ENCODE measurements around the gene NRAS. TPM values are rescaled to one million over a fixed set of nuclear protein-coding genes. Genes with fewer than 3 reads are reported as not detected.

The NRAS gene
- total RNA-seq, 1 donor from 2014 or later = 25.1 TPM

DNA sequence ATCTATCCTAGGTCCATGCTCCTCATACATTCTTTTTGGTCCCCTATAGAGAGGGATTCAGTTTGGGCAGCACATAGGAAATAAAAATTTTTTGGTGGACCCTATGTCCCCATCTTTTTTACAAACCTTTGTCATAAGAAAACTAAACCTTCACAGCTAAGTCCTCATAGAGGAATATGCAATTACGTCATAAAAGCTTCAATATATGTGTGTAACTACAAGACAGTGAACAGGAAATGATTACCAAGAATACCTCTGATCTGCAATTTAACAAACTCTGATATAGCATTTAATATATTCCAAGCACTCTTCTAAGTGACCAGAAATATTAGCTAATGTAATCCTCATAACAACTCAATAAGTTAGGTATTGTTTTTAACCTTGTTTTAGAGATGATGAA is 40.5 kb downstream of the NRAS start:
- ATAC-seq = no peak
- DNase-seq = no peak
- no peaks in the 10 kb centered on the region for H3K27me3 ChIP-seq (ENCODE audit: low read depth)
- no peaks in the 10 kb centered on the region for H3K36me3 ChIP-seq
- H3K9me3 ChIP-seq = no peaks in the 10 kb centered on the region
- no peak for TF ChIP-seq CTCF (IDR thresholded peaks at IDR 0.05)
- H3K4me1 ChIP-seq = peaks cover 3% of the 10 kb centered on the region
- intact Hi-C loops (cut with DNase I) = no loop called here
- no peak overlapping the region for H3K27ac ChIP-seq
- H3K4me3 ChIP-seq = no peak overlapping the region

DNA sequence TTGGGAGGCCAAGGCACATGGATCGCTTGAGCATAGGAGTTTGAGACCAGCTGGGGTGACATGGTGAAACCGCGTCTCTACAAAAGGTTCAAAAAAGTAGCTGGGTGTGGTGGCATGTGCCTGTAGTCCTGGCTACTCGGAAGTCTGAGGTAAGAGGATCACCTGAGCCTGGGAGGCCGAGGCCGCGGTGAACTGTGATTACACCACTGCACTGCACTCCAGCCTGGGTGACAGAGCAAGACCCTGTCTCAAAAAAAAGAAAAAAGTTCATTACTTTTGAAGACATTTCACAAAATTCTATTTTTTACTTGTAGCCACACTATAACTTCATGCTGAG is 44.7 kb downstream of the NRAS start:
- H3K9me3 ChIP-seq = no peaks in the 10 kb centered on the region
- no peak for TF ChIP-seq CTCF (IDR thresholded peaks at IDR 0.05)
- peaks cover 3% of the 10 kb centered on the region for H3K4me1 ChIP-seq
- DNase-seq (peak; percentile 50), ATAC-seq (no peak)
- no peaks in the 10 kb centered on the region for H3K27me3 ChIP-seq (ENCODE audit: low read depth)
- intact Hi-C loops (cut with DNase I) = no loop called here
- H3K4me3 ChIP-seq = no peak overlapping the region
- H3K36me3 ChIP-seq = no peaks in the 10 kb centered on the region
- H3K27ac ChIP-seq = peak overlapping the region; percentile 2

- intact Hi-C loops (cut with DNase I) = no loop called here
- peak; percentile 30 for TF ChIP-seq CTCF (IDR thresholded peaks at IDR 0.05)
- peak overlapping the region; percentile 80 for H3K27ac ChIP-seq
- DNase-seq (no peak), ATAC-seq (no peak)
- no peaks in the 10 kb centered on the region for H3K27me3 ChIP-seq (ENCODE audit: low read depth)
- no peaks in the 10 kb centered on the region for H3K36me3 ChIP-seq
- H3K4me1 ChIP-seq = peaks cover 3% of the 10 kb centered on the region
- H3K9me3 ChIP-seq = no peaks in the 10 kb centered on the region
- peak overlapping the region; percentile 92 for H3K4me3 ChIP-seq
These were observed 45.3 kb downstream of the NRAS start for GRCh38 chr1:114671011-114671938.

GRCh38 chr1:114670083-114671010 is 46.2 kb downstream of the NRAS start:
- H3K36me3 ChIP-seq = no peaks in the 10 kb centered on the region
- DNase-seq = peak; percentile 95
- intact Hi-C loops (cut with DNase I) = no loop called here
- peak overlapping the region; percentile 80 for H3K27ac ChIP-seq
- H3K4me1 ChIP-seq = peaks cover 3% of the 10 kb centered on the region
- H3K4me3 ChIP-seq = peak overlapping the region; percentile 92
- ATAC-seq = peak; percentile 99
- H3K9me3 ChIP-seq = no peaks in the 10 kb centered on the region
- no peak for TF ChIP-seq CTCF (IDR thresholded peaks at IDR 0.05)
- H3K27me3 ChIP-seq (ENCODE audit: low read depth) = no peaks in the 10 kb centered on the region

DNA sequence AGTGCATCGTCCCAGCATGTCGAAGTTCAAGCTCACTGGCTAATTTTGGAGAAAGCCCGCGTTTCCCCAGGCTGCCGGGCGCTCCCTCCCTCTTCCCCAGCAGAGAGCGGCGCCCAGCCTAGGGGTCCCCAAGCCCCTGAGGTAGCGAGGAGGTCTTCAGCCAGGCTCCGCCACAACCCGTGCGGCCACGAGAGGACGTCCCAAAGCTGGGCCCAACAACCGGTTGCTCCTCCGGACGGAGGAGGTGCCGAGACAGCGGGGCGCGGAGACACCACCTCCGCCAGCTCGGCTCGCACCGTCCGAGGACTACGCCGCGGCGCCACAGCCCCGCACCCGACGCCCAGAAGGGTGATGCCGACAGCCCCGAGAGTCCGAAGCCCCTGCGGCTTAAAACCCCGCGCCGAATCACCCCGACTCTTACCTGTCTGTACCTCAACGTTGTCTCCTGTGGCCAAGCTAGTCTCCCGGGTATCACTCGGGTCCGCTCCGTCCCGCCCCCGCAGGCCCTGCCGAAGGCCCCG is 46.9 kb downstream of the NRAS start, which contains the start of gene DENND2C:
DENND2C (minus strand) TSS at position 488 of the 521 bp plus-strand sequence. CDS start 44,065 bp downstream, outside the sequence.
- TF ChIP-seq CTCF (IDR thresholded peaks at IDR 0.05) = no peak
- no peak for DNase-seq
- intact Hi-C loops (cut with DNase I) = no loop called here
- peak within 1 kb of the TSS; percentile 92 for H3K4me3 ChIP-seq
- peaks cover 3% of the 10 kb centered on the region for H3K4me1 ChIP-seq
- peak within 1 kb of the TSS; percentile 80 for H3K27ac ChIP-seq
- H3K27me3 ChIP-seq (ENCODE audit: low read depth) = no peaks in the 10 kb centered on the region
- H3K9me3 ChIP-seq = no peaks in the 10 kb centered on the region
- ATAC-seq = peak; percentile 71 to 72
- H3K36me3 ChIP-seq = no peaks in the 10 kb centered on the region
